ENCODE data around the gene CCL17. TPM values are rescaled to one million over a fixed set of nuclear protein-coding genes. Genes with fewer than 3 reads are reported as not detected.

Gene CCL17
- total and polyA plus RNA-seq, 4 donors: 0.94 TPM; not detected in 3

- Histone ChIP-seq H3K27ac (ENCODE audit: low read depth in 1 of 2, low read length in 2 of 2) (no peak overlapping the region), H3K4me3 (ENCODE audit: low read length in 2 of 2) (no peak overlapping the region), H3K36me3 (ENCODE audit: control insufficient read depth in 1 of 2, insufficient read depth in 2 of 2, low read length in 1 of 2) (no peaks in the 10 kb centered on the region), H3K4me1 (ENCODE audit: control insufficient read depth in 1 of 2, insufficient read depth in 2 of 2, low read length in 2 of 2) (no peaks in the 10 kb centered on the region), H3K27me3 (ENCODE audit: control insufficient read depth in 1 of 2, insufficient read depth in 2 of 2, low read length in 1 of 2) (no peaks in the 10 kb centered on the region), H3K9me3 (ENCODE audit: control insufficient read depth, low read length) (no peaks in the 10 kb centered on the region)
- 88 to 89% methylated on average over 3 of the region's 3 CpGs for WGBS, 2 donors
- ATAC-seq (ENCODE audit: low FRiP score) (no peak), DNase-seq (no peak)
- intact Hi-C loops (cut with DNase I): no loop called here
These were observed 530 bp downstream of the CCL17 start for GRCh38 chr16:57405097-57405496.

GRCh38 chr16:57406881-57407280 lies 2.3 kb downstream of the CCL17 start:
- no peak for ATAC-seq (ENCODE audit: low FRiP score)
- H3K36me3 ChIP-seq (ENCODE audit: control insufficient read depth in 1 of 2, insufficient read depth in 2 of 2, low read length in 1 of 2): no peaks in the 10 kb centered on the region
- H3K27ac ChIP-seq (ENCODE audit: low read depth in 1 of 2, low read length in 2 of 2): no peak overlapping the region
- H3K27me3 ChIP-seq (ENCODE audit: control insufficient read depth in 1 of 2, insufficient read depth in 2 of 2, low read length in 1 of 2): no peaks in the 10 kb centered on the region
- no peaks in the 10 kb centered on the region for H3K4me1 ChIP-seq (ENCODE audit: control insufficient read depth in 1 of 2, insufficient read depth in 2 of 2, low read length in 2 of 2)
- no peak overlapping the region for H3K4me3 ChIP-seq (ENCODE audit: low read length in 2 of 2)
- H3K9me3 ChIP-seq (ENCODE audit: control insufficient read depth, low read length): no peaks in the 10 kb centered on the region
- DNase-seq: no peak
- intact Hi-C loops (cut with DNase I): no loop called here
- WGBS, 2 donors: 86 to 90% methylated on average over 2 of the region's 2 CpGs

- no peak for DNase-seq
- Histone ChIP-seq H3K27ac (ENCODE audit: low read depth in 1 of 2, low read length in 2 of 2) (no peak overlapping the region), H3K27me3 (ENCODE audit: control insufficient read depth in 1 of 2, insufficient read depth in 2 of 2, low read length in 1 of 2) (no peaks in the 10 kb centered on the region), H3K36me3 (ENCODE audit: control insufficient read depth in 1 of 2, insufficient read depth in 2 of 2, low read length in 1 of 2) (no peaks in the 10 kb centered on the region), H3K4me1 (ENCODE audit: control insufficient read depth in 1 of 2, insufficient read depth in 2 of 2, low read length in 2 of 2) (no peaks in the 10 kb centered on the region), H3K4me3 (ENCODE audit: low read length in 2 of 2) (no peak overlapping the region), H3K9me3 (ENCODE audit: control insufficient read depth, low read length) (no peaks in the 10 kb centered on the region)
- ATAC-seq (ENCODE audit: low FRiP score): no peak
- WGBS, 2 donors: 91 to 93% methylated on average over 5 of the region's 5 CpGs
- intact Hi-C loops (cut with DNase I): no loop called here
These were observed 3.2 kb downstream of the CCL17 start for GRCh38 chr16:57407521-57408353.

- Histone ChIP-seq H3K4me1 (ENCODE audit: control insufficient read depth in 1 of 2, insufficient read depth in 2 of 2, low read length in 2 of 2) (no peaks in the 10 kb centered on the region), H3K36me3 (ENCODE audit: control insufficient read depth in 1 of 2, insufficient read depth in 2 of 2, low read length in 1 of 2) (no peaks in the 10 kb centered on the region), H3K27ac (ENCODE audit: low read depth in 1 of 2, low read length in 2 of 2) (no peak overlapping the region), H3K9me3 (ENCODE audit: control insufficient read depth, low read length) (no peaks in the 10 kb centered on the region), H3K27me3 (ENCODE audit: control insufficient read depth in 1 of 2, insufficient read depth in 2 of 2, low read length in 1 of 2) (no peaks in the 10 kb centered on the region), H3K4me3 (ENCODE audit: low read length in 2 of 2) (no peak overlapping the region)
- no peak for DNase-seq
- intact Hi-C loops (cut with DNase I): no loop called here
- no peak for ATAC-seq (ENCODE audit: low FRiP score)
- 81 to 90% methylated on average over 5 of the region's 5 CpGs for WGBS, 2 donors
These were observed 4.5 kb downstream of the CCL17 start for GRCh38 chr16:57409065-57409464.

GRCh38 chr16:57409870-57410587 lies 5.5 kb downstream of the CCL17 start:
- 73 to 77% methylated on average over 13 to 14 of the region's 14 CpGs for WGBS, 2 donors
- DNase-seq: no peak
- Histone ChIP-seq H3K27ac (ENCODE audit: low read depth in 1 of 2, low read length in 2 of 2) (no peak overlapping the region), H3K36me3 (ENCODE audit: control insufficient read depth in 1 of 2, insufficient read depth in 2 of 2, low read length in 1 of 2) (no peaks in the 10 kb centered on the region), H3K9me3 (ENCODE audit: control insufficient read depth, low read length) (no peaks in the 10 kb centered on the region), H3K27me3 (ENCODE audit: control insufficient read depth in 1 of 2, insufficient read depth in 2 of 2, low read length in 1 of 2) (no peaks in the 10 kb centered on the region), H3K4me1 (ENCODE audit: control insufficient read depth in 1 of 2, insufficient read depth in 2 of 2, low read length in 2 of 2) (no peaks in the 10 kb centered on the region), H3K4me3 (ENCODE audit: low read length in 2 of 2) (no peak overlapping the region)
- intact Hi-C loops (cut with DNase I): loop anchor here (5.0 to 10.0 kb wide), 2 partner anchors 33 to 325 kb away; no protein-coding TSS in a partner anchor
- no peak for ATAC-seq (ENCODE audit: low FRiP score)

- 80 to 82% methylated on average over 12 of the region's 12 CpGs for WGBS, 2 donors
- H3K9me3 ChIP-seq (ENCODE audit: control insufficient read depth, low read length): no peaks in the 10 kb centered on the region
- intact Hi-C loops (cut with DNase I): loop anchor here (5.0 to 10.0 kb wide), 2 partner anchors 34 to 327 kb away; no protein-coding TSS in a partner anchor
These were observed 6.9 kb downstream of the CCL17 start for GRCh38 chr16:57411362-57411976.

GRCh38 chr16:57412584-57412983 lies 8.0 kb downstream of the CCL17 start:
- H3K36me3 ChIP-seq (ENCODE audit: control insufficient read depth in 1 of 2, insufficient read depth in 2 of 2, low read length in 1 of 2): no peaks in the 10 kb centered on the region
- 94% methylated on average over 9 of the region's 9 CpGs for WGBS, 2 donors
- H3K4me1 ChIP-seq (ENCODE audit: control insufficient read depth in 1 of 2, insufficient read depth in 2 of 2, low read length in 2 of 2): no peaks in the 10 kb centered on the region
- no peak overlapping the region for H3K4me3 ChIP-seq (ENCODE audit: low read length in 2 of 2)
- intact Hi-C loops (cut with DNase I): loop anchor here (5.0 to 10.0 kb wide), 2 partner anchors 35 to 328 kb away; no protein-coding TSS in a partner anchor
- no peaks in the 10 kb centered on the region for H3K9me3 ChIP-seq (ENCODE audit: control insufficient read depth, low read length)
- no peaks in the 10 kb centered on the region for H3K27me3 ChIP-seq (ENCODE audit: control insufficient read depth in 1 of 2, insufficient read depth in 2 of 2, low read length in 1 of 2)
- no peak overlapping the region for H3K27ac ChIP-seq (ENCODE audit: low read depth in 1 of 2, low read length in 2 of 2)
- DNase-seq (no peak), ATAC-seq (ENCODE audit: low FRiP score) (no peak)

More at GRCh38 chr16:57411362-57411976, 6.9 kb downstream of the CCL17 start:
- H3K27ac ChIP-seq (ENCODE audit: low read depth in 1 of 2, low read length in 2 of 2): no peak overlapping the region
- no peaks in the 10 kb centered on the region for H3K4me1 ChIP-seq (ENCODE audit: control insufficient read depth in 1 of 2, insufficient read depth in 2 of 2, low read length in 2 of 2)
- H3K4me3 ChIP-seq (ENCODE audit: low read length in 2 of 2): no peak overlapping the region
- no peaks in the 10 kb centered on the region for H3K27me3 ChIP-seq (ENCODE audit: control insufficient read depth in 1 of 2, insufficient read depth in 2 of 2, low read length in 1 of 2)
- ATAC-seq (ENCODE audit: low FRiP score) (no peak), DNase-seq (no peak)
- H3K36me3 ChIP-seq (ENCODE audit: control insufficient read depth in 1 of 2, insufficient read depth in 2 of 2, low read length in 1 of 2): no peaks in the 10 kb centered on the region

- 87 to 88% methylated on average over 5 of the region's 5 CpGs for WGBS, 2 donors
- Histone ChIP-seq H3K9me3 (ENCODE audit: control insufficient read depth, low read length) (no peaks in the 10 kb centered on the region), H3K27me3 (ENCODE audit: control insufficient read depth in 1 of 2, insufficient read depth in 2 of 2, low read length in 1 of 2) (no peaks in the 10 kb centered on the region), H3K27ac (ENCODE audit: low read depth in 1 of 2, low read length in 2 of 2) (no peak overlapping the region), H3K4me1 (ENCODE audit: control insufficient read depth in 1 of 2, insufficient read depth in 2 of 2, low read length in 2 of 2) (no peaks in the 10 kb centered on the region), H3K36me3 (ENCODE audit: control insufficient read depth in 1 of 2, insufficient read depth in 2 of 2, low read length in 1 of 2) (no peaks in the 10 kb centered on the region), H3K4me3 (ENCODE audit: low read length in 2 of 2) (no peak overlapping the region)
- intact Hi-C loops (cut with DNase I): loop anchor here (5.0 to 10.0 kb wide), 2 partner anchors 36 to 329 kb away; no protein-coding TSS in a partner anchor
- ATAC-seq (ENCODE audit: low FRiP score): no peak
- DNase-seq: no peak
These were observed 8.7 kb downstream of the CCL17 start for GRCh38 chr16:57413301-57413730.
